DMS 273 treated with DMSO at 0.1 percent for 48 hours (cell line): ENCODE results near the gene PABPC1L.
"Not testable (repeated sequence)": the region's sequence is repeated elsewhere in the genome, so short reads cannot be mapped to it uniquely, and the experiment has no call there.

Source experiments
- DNase-seq: peaks from one replicate; lab custom pipeline; 2025; lab: John Stamatoyannopoulos, UW

PABPC1L gene

DNA sequence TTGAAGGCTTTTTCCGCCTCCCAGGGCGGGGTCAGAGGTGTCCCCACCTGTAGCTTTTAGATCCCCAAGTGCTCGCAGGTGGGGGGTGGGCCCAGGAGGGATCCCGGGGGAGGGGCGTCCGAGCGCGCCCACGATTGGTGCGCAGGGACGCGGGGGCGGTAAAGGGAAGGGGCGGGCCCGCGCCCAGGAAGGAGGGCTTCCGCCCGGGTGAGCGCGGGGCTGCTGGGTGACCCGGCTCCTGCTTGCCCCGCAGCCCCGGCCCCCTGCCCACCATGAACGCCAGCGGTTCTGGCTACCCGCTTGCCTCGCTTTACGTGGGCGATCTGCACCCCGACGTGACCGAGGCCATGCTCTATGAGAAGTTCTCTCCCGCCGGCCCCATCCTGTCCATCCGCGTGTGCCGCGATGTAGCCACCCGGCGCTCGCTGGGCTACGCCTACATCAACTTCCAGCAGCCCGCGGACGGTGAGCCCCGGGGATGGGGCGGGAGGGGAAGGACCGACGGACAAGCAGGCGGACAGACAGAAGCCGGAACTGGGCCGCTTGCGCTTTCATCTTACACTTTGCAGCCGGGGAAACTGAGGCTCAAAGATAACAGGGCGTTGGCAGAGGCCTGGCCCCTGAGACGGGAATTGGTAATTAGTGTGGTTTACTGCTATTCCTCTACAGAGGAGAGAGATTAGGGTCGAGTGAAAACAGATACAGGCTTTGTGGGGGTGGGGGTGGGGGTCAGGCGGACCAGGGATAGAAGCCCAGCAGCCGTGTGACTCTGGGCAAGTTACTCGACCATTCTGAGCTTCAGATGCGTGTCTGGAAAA lies at the start of gene PABPC1L:
TSS of gene PABPC1L (plus strand) at position 189 of the 818 bp plus-strand sequence. CDS start at position 273, 84 bp downstream.
- no peak for DNase-seq

DNA sequence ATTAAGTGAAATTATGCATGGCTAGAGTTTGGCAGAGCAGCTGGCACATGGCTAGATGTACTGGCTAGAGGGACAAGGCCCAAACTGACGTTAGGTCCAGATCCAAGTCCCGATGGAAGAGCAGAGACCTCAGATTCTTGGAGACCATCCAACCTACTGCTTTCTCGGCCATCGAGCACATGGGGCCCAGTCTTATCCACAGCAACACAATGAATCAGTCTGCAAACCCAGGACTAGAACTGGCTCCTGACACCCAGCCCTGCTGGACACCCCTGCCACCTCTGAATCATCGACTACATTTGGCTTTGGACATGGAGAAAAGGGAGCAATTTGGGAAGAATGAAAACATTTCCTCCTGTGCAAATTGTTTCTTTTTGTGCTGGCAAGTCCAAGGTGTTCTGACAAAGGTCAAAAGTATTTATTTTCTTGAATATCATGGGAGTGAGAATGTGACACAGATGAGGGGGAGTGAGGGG lies 48.3 kb upstream of the PABPC1L start:
- DNase-seq, result no peak

DNA sequence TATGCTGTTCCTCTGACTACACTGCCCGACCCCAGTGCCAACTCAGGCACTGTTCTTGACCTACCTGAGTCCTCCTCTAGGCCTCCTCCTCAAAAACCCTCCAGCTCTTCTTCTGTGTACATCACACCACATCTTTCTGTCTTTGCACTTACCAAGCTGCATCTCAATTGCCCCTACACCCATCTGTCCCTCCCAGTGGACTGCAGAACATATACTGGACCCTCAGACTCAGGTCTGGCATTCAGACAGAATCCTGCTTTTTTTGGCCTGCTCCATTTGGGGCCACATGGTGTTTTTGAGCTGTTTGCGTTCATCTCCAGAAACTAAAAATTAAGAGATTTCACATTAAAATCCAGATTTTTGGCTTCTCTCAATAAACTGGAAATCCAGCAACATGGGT lies 47.6 kb upstream of the PABPC1L start:
- no peak for DNase-seq

DNA sequence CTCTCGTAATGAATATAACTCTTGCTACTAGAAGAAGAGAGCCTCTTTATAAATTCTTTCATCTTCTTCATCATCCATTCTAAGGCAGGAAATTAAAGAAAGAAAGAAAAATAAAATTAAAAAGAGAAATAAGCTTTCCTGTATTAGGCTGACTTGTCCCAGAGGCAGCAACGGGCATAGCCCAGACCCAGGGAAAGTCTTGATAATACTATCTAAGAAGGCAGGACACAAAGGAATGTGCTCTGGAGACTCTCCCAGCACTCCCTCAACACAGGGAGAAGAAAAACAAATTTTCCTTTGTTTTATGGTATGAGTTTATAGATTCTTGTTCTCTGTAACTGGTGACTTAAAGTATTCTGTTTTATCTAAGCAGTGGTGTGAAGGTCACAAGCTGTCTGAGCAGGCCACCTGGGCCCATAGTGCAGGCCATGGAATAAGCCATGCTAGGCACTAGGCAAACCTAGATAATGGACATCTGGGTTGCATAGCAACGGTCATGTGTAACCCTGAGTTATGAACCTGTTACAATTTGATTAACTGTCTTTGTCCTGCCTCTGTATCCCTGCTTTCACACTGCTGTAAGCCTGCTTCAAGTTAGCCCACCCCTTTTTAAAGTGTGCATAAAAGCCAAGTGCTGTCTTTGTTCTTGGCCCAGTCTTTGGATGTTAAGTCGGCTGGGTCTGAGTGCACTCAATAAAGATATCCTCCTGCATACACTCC lies 46.3 kb upstream of the PABPC1L start:
- not testable (repeated sequence) for DNase-seq

DNA sequence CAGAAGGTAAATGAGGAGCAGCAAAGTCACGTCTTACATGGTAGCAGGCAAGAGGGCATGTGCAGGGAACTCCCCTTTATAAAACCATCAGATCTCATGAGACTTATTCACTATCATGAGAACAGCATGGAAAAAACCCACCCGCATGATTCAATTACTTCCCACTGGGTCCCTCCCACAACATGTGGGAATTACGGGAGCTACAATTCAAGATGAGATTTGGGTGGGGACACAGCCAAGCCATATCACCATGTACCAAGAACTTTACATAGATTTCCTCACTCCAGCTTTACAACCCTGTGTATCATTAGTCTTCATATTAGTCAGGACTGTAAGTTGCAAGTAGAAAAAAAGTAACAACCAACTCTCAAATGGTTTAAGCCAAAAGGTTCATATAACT lies 45.4 kb upstream of the PABPC1L start:
- not testable (repeated sequence) for DNase-seq

DNA sequence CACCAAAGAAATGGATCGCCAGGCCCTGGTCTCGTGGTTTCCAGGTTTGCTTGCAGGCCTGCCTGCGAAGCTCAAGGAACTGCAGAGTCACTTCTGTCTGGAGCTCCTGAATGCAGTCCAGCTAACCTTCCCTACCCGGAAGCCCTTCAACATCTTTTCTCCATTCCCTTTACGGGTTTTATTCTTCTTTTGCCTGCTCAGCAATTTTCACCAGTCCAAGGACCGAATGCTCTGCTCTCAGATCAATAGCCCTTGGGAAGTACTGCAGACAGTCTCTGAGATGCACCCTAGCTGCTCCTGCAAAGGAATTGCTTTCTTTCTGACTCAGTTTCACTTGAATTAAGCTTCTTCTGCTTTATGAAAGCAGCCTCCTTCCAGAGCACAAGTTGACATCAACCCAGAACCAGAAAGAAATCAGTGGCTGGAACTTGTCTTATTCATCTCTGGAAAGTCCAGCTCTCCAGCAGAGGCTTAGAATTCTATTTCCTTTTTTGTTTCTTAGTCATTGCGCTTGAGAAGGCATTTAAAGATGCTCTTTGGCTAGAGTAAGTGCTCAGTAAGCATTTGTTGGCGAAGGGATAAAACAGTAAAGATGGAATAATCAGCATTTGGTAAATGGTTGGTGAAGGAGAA lies 43.0 kb upstream of the PABPC1L start:
- DNase-seq, result no peak

DNA sequence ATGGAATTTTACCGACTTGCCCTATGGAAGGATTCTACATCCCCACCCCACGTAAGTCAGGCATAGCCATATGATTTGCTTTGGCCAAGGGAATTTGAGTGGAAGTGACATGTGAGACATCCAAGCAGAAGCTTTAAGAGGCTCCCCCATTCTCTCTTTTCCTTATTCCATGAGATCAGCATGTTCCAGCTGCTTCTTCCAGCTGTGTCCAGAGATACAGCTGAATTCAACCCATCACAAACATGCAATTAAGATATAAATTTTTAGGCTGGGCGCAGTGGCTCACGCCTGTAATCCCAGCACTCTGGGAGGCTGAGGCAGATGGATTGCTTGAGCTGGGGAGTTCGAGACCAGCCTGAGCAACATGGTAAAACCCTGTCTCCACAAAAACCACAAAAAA lies 40.4 kb upstream of the PABPC1L start:
- DNase-seq, result no peak

DNA sequence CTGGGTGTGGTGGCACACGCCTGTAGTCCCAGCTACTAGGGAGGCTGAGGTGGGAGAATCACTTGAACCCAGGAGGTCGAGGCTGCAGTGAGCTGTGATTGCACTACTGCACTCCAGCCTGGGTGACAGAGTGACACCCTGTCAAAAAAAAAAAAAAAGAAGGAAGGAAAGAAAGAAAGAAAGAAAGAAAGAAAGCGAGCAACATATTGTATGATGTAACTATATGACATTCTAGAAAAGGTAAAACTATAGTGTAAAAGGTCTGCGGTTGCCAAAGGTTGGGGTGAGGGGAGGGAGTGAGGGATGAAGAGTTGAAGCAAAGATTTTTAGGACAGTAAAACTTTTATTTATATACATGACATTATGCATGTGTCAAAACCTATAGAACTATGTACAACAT lies 27.5 kb upstream of the PABPC1L start:
- not testable (repeated sequence) for DNase-seq

DNA sequence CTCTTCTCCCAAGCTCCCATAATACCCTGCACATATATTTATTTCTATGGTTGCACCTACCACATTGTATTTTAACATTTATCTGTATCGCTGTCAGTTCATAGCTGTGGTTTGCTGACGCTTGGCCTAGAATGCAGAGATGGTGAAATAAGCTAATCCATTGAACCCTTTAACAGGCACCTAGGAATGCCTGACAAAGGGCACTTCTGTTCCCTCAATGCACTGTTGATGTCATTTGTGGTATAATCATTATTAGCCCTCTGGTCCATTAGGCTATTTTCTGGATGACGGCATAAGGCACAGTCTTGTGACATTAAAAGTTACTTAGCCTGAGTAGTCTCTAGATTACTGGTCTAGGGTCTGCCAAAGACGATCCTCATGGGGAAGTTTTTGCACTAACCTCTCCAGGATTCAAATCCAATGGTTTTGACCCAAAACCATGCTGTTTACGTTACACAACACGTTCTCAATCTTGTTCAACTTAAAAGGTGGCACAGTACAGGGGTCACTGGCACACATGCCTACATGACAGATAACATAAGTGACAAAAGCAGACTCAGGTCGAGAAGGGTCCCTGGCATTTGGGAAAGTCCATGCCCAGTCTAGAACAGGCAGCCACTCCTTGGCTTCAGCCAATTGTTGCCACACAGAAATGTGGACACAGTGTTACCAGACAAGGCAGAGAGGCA lies 26.5 kb upstream of the PABPC1L start:
- no peak for DNase-seq

DNA sequence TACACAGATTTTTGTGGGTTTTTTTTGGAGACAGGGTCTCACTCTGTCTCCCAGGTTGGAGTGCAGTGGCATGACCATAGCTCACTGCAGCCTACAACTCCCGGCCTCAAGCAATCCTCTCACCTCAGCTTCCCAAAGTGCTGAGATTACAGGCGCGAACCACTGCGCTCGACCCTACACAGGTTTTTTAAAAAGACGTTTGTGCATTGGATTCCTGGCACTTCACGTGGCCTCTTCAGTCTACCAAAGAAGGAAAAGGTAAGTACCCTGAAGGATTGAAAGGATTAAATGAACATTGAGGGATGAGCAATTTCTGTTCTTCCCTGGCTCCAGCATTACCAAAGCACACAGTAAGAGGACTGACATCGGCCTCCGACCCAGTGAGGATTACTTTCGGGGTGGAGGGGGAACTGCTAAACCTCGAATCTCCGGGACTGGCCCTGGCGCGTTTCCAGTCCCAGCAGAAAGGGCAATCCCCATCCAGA lies 24.9 kb upstream of the PABPC1L start:
- DNase-seq, result no peak

DNA sequence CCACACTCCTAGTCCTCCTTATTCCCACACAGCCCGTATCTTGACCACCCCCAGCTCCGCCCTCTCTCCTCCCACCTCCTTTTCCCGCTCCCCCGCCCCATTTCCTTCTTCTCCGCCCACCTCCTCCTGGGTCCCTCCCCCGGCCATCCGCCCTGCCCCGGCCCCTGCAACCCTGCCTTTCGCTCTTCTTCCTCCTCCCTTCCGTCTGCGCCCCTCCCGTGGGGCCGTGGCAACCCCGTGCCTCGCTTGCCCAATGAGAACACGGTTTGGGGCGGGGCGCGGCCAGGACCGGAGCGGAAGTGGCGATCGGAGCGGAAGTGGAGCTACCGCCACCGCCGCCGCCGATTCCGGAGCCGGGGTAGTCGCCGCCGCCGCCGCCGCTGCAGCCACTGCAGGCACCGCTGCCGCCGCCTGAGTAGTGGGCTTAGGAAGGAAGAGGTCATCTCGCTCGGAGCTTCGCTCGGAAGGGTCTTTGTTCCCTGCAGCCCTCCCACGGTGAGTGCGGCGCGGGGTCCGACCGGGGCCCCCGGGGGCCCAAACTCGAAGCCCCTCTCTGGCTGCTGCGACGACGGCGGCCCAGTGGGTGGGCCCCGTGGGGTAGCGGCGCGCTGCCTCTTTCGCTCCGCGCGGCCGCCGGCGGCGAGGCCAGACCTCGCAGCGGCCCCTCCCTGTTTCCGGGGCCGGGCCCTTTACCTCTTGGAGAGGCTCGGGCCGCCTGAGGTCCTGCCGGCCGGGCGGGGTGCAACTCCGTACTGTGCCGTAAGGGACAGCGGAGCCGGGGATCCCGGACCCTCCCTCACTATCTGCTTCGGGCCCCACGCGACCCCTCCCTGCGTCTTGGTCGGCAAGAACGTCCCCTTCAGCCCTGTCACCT lies 24.2 kb upstream of the PABPC1L start, which contains the start of gene YWHAB:
TSS of gene YWHAB (plus strand) at position 314 of the 874 bp plus-strand sequence. CDS start 15,829 bp downstream, outside the sequence.
- peak; percentile 96 for DNase-seq

DNA sequence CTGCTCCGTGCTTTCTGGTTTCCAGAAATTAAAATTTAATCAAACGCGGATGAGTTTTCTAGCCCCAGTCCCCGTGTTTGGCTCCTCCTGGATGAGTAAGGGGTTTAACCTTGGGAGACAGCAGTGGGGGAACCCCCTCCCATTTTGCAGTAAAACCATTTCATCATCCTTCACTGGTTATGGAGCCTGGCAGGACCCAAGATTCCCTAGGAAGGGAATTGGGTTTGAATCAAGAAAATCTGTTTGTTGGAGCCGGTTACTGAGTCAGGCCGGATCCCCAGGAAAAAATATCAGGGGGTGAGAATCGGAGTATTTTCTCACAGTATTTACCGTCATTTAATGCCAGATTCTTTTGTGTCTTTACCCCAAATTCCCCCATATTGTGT lies 23.6 kb upstream of the PABPC1L start:
- DNase-seq, result no peak

DNA sequence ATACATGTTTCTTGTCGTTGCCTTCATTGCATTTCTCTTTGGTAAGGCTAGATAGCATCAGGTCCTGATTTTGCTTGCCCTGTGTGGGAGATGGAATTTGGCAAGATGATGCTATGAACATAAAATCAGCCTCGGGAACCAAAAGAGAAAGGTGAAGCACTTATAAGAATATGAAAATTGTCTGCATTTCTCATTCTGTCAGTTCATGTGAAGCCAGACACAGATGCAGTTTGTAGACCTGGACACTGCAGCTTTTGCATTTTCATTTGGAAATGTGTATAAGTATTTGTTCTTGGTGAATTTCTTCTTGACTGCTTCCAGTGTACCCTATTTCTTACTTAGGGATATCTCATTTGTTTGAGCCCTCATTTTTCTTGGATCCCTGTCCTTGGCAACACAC lies 23.0 kb upstream of the PABPC1L start:
- no peak for DNase-seq

DNA sequence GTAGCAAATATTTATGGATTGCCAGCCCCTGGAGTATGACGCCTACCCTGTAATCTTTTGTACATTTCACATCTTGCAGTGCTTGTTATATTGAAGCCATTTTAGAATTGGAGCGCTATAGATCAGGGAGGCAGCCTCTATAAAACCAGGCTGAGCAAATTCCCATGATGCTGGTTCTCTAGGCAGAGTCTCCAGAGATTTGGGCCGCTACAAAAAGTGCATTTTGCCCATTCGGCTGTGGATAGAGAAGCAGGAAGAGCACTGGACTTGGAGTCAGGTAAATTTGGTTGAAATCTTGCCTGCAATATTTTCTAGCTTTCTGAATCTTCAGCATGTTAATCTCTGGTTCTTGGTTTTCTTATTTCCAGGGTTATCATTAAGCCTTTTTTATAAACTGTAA lies 22.4 kb upstream of the PABPC1L start:
- no peak for DNase-seq

DNA sequence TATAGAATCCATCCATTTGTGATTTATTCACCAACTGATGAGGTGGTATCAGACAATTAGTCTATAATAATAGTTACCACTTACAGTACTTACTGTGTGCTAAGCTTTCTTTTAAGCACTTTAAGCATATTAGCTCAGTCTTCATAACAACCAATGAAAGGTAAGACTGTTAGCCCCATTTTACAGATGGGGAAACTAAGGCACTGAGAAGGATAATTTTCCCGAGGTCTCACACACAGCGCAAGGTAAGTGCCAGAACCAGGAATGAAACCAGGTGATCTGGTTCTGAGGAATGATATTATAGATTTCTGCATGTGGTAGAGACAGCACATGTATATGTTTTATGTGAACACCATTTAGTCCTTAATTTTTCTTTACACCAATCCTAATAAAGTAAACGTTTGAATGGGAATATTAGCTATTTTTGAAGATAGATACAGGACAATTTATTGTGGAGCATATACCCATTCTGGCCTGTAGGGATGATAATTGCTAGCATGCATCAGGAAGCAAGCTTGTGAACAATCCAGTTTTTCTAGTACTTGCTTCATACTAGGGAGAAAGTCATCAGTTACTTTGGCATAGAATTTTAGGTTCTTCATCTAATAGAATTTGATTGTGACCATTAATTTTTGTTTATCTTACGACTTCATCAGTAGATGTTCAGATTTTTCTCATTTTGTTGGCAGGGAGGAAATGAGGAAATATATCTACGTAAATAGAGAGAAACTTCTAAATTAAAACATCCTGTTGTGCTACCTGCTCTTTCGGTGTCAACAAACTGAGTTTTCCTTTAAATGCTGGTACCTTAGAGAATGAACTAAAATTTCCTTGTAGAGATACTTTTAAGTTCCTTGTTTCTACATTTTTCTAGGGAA lies 21.4 kb upstream of the PABPC1L start:
- no peak for DNase-seq

DNA sequence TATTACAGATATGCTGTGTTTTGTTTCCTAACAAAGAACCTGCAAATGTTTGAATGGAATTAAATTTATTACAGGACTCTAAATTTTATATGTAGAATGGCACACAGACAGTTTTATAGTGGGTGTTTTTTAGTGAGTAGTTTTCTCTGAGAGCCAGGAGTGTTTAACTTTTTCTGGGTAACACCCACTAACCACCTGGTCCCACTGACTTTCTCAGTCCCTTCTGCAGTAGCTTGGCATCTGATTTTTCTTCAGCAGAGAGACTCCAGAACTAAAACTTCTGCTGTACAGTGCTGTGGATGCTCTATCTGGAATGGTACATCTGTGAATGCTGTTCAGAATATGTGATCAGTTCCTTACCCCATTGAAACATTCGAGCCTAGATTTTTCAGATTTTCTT lies 18.0 kb upstream of the PABPC1L start:
- DNase-seq, result no peak

DNA sequence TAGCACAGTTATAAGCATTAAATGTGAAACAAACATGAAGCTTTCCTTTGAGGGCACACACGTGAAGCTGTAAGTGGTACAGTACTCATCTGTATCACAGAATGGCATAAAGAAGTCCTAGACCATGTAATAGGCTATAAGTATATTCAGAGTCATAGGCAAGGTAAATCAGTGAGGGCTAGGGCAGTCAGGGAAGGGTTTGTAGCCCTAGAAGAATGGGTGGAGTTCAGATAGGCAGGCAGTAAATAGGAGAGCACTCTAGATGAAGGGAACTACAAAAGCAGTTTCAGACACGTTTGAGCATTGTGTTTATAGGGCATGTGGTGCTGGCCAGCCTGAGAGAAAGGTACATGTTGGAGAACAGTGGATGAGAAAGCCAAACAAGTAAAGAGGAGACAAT lies 14.9 kb upstream of the PABPC1L start:
- no peak for DNase-seq

DNA sequence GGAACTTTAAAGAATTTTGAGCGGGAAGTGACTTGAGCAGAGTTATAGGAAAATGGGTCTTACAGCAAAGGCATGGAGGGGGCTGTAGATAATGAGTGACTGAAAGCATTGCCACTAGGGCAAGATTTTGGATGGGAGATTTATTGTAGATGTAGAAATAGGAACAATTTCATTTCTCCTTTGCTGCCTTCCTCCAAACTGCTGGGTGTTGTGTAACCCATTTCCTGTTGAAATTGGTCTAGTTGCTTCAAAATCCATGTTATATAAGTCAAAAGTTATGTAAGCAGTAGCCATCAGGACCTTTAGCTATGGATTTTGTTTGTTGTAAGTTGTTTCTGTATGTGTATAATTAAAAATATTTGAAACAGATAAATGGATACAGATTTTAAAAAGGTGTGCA lies 13.3 kb upstream of the PABPC1L start:
- no peak for DNase-seq

DNA sequence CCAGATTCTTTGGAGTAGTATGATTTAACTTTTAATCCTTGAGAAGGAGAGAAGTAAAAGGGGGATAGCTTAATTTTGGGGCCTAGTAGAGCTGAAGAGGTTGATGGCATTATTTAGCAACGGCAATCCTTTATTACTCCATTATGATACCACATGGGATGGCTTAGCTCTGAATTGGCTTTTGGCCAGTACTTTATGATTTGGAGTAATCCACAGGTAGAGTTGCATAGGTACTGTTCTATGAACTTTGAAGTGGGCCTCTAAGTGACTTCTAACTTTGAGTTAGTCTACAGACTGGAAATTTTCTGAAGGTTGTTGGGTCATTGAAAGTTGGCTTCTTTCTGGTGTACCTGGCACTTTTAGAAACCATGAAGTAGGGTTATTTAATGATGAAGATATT lies 12.7 kb upstream of the PABPC1L start:
- no peak for DNase-seq
